ENCODE results near the gene MYO7A. TPM values are rescaled to one million over a fixed set of nuclear protein-coding genes. Genes with fewer than 3 reads are reported as not detected.

Gene MYO7A
- total RNA-seq, 4 donors from 2014 or later = 4.8 to 9.1 (median 6.4) TPM

GRCh38 chr11:77081976-77082836 is 45.8 kb upstream of the MYO7A start:
- no peak for DNase-seq (ENCODE audit: extremely low spot score)
- WGBS = 69% methylated on average over 9 of the region's 11 CpGs
- Histone ChIP-seq H3K27me3 (no peaks in the 10 kb centered on the region), H3K27ac (replicated peaks in 1 of 4) (peak overlapping the region; percentile 50 to 72 (median 66)), H3K4me1 (peaks cover 16 to 35% (median 26%) of the 10 kb centered on the region in 4 donors), H3K36me3 (peaks cover 0 to 9% (median 2%) of the 10 kb centered on the region in 4 donors), H3K4me3 (no peak overlapping the region), H3K9me3 (no peaks in the 10 kb centered on the region)
- intact Hi-C loops (cut with DNase I) = no loop called here
- TF ChIP-seq EP300 (IDR thresholded peaks at IDR 0.05) = no peak
- TF ChIP-seq, protein P1, sequence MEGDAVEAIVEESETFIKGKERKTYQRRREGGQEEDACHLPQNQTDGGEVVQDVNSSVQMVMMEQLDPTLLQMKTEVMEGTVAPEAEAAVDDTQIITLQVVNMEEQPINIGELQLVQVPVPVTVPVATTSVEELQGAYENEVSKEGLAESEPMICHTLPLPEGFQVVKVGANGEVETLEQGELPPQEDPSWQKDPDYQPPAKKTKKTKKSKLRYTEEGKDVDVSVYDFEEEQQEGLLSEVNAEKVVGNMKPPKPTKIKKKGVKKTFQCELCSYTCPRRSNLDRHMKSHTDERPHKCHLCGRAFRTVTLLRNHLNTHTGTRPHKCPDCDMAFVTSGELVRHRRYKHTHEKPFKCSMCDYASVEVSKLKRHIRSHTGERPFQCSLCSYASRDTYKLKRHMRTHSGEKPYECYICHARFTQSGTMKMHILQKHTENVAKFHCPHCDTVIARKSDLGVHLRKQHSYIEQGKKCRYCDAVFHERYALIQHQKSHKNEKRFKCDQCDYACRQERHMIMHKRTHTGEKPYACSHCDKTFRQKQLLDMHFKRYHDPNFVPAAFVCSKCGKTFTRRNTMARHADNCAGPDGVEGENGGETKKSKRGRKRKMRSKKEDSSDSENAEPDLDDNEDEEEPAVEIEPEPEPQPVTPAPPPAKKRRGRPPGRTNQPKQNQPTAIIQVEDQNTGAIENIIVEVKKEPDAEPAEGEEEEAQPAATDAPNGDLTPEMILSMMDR (IDR thresholded peaks at IDR 0.05) = no peak
- no peak for TF ChIP-seq POLR2AphosphoS5 (IDR thresholded peaks at IDR 0.05)
- TF ChIP-seq POLR2A (IDR thresholded peaks at IDR 0.05; ENCODE audit: low read depth) = no peak

GRCh38 chr11:77082838-77083565 is 45.0 kb upstream of the MYO7A start:
- intact Hi-C loops (cut with DNase I) = no loop called here
- DNase-seq (ENCODE audit: extremely low spot score) = no peak
- 87% methylated on average over 10 of the region's 15 CpGs for WGBS
- Histone ChIP-seq H3K4me1 (peaks cover 16 to 35% (median 26%) of the 10 kb centered on the region in 4 donors), H3K27me3 (no peaks in the 10 kb centered on the region), H3K36me3 (peaks cover 0 to 9% (median 2%) of the 10 kb centered on the region in 4 donors), H3K4me3 (no peak overlapping the region), H3K9me3 (no peaks in the 10 kb centered on the region), H3K27ac (replicated peaks in 1 of 4) (peak overlapping the region; percentile 50 to 72 (median 66))
- TF ChIP-seq EP300 (IDR thresholded peaks at IDR 0.05) (no peak), POLR2A (IDR thresholded peaks at IDR 0.05; ENCODE audit: low read depth) (no peak)

- 100% methylated on average over 5 of the region's 12 CpGs for WGBS
- Histone ChIP-seq H3K9me3 (no peaks in the 10 kb centered on the region), H3K27me3 (no peaks in the 10 kb centered on the region), H3K36me3 (peaks cover 0 to 9% (median 2%) of the 10 kb centered on the region in 4 donors), H3K4me1 (peaks cover 16 to 35% (median 26%) of the 10 kb centered on the region in 4 donors), H3K4me3 (no peak overlapping the region), H3K27ac (replicated peaks in 1 of 4) (peak overlapping the region; percentile 50 to 72 (median 66))
- TF ChIP-seq, protein P1 (IDR thresholded peaks at IDR 0.05) = no peak
- TF ChIP-seq POLR2A (IDR thresholded peaks at IDR 0.05; ENCODE audit: low read depth) = no peak
- TF ChIP-seq EP300 (IDR thresholded peaks at IDR 0.05) = no peak
- TF ChIP-seq POLR2AphosphoS5 (IDR thresholded peaks at IDR 0.05) = no peak
- no peak for DNase-seq (ENCODE audit: extremely low spot score)
- intact Hi-C loops (cut with DNase I) = no loop called here
These were observed 44.3 kb upstream of the MYO7A start for GRCh38 chr11:77083566-77084245.

GRCh38 chr11:77084581-77085191 is 43.4 kb upstream of the MYO7A start:
- peaks cover 16 to 35% (median 26%) of the 10 kb centered on the region in 4 donors for H3K4me1 ChIP-seq
- 95% methylated on average over 24 of the region's 25 CpGs for WGBS
- H3K36me3 ChIP-seq = peaks cover 0 to 9% (median 2%) of the 10 kb centered on the region in 4 donors
- no peaks in the 10 kb centered on the region for H3K27me3 ChIP-seq
- H3K27ac ChIP-seq (replicated peaks in 1 of 4) = no peak overlapping the region
- intact Hi-C loops (cut with DNase I) = loop anchor here (5.0 kb wide), 1 partner anchor 162 kb away; no protein-coding TSS in a partner anchor
- H3K9me3 ChIP-seq = no peaks in the 10 kb centered on the region
- no peak for TF ChIP-seq POLR2AphosphoS5 (IDR thresholded peaks at IDR 0.05)
- no peak for TF ChIP-seq POLR2A (IDR thresholded peaks at IDR 0.05; ENCODE audit: low read depth)
- TF ChIP-seq EP300 (IDR thresholded peaks at IDR 0.05) = no peak
- TF ChIP-seq, protein P1 (IDR thresholded peaks at IDR 0.05) = no peak
- no peak overlapping the region for H3K4me3 ChIP-seq
- DNase-seq (ENCODE audit: extremely low spot score) = no peak
